ENCODE data around the gene ATP5ME. TPM values are rescaled to one million over a fixed set of nuclear protein-coding genes. Genes with fewer than 3 reads are reported as not detected.
"Not testable (repeated sequence)": the region's sequence is repeated elsewhere in the genome, so short reads cannot be mapped to it uniquely, and the experiment has no call there.

The ATP5ME gene
- total RNA-seq, 2 donors from 2014 or later: 20.2 to 37.9 TPM

DNA sequence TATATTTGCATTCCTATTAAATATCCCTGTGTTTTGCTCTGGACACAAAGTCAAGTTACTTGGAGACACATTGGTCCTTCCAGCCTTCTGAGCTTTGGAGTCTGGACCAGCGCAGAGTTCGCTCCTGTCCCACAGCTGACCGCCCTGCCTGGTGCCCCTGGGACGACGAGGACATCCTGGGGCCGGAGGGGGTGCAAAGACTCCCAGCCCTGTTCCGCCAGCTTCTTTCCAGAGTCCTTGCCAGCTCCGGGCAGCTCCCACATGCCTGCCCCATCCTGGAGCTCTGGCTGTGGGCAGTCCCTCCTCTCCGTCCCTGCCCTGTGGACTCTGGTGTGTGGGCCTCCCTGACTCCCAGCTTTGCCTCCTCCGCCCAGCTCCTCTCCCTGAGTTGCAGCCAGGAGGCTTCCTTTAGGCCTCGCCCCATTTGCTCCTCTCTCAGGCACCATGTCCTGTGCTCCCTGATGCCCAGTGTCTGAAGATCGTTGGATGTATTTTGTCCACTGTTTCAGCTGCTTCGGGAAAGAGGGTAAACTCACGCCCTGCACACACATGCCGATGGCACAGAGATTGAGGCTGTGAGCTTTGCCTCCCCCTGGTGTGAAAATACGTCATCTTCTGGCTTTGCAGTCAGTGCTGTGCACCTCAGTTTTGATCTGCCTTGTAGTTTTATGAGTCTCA is 26.6 kb upstream of the ATP5ME start:
- intact Hi-C loops (cut with DNase I): no loop called here
- ATAC-seq (no peak), DNase-seq (no peak)
- no peak overlapping the region for H3K4me3 ChIP-seq
- H3K27me3 ChIP-seq: no peaks in the 10 kb centered on the region
- 68 to 71% methylated on average over 10 to 16 of the region's 16 CpGs for WGBS, 2 donors
- H3K4me1 ChIP-seq: peaks cover 7% of the 10 kb centered on the region
- no peak for TF ChIP-seq POLR2A (IDR thresholded peaks at IDR 0.05)
- no peaks in the 10 kb centered on the region for H3K36me3 ChIP-seq (replicated peaks in 1 of 2; ENCODE audit: insufficient read depth in 1 of 2, low read depth in 2 of 2)
- no peak overlapping the region for H3K27ac ChIP-seq
- no peaks in the 10 kb centered on the region for H3K9me3 ChIP-seq

DNA sequence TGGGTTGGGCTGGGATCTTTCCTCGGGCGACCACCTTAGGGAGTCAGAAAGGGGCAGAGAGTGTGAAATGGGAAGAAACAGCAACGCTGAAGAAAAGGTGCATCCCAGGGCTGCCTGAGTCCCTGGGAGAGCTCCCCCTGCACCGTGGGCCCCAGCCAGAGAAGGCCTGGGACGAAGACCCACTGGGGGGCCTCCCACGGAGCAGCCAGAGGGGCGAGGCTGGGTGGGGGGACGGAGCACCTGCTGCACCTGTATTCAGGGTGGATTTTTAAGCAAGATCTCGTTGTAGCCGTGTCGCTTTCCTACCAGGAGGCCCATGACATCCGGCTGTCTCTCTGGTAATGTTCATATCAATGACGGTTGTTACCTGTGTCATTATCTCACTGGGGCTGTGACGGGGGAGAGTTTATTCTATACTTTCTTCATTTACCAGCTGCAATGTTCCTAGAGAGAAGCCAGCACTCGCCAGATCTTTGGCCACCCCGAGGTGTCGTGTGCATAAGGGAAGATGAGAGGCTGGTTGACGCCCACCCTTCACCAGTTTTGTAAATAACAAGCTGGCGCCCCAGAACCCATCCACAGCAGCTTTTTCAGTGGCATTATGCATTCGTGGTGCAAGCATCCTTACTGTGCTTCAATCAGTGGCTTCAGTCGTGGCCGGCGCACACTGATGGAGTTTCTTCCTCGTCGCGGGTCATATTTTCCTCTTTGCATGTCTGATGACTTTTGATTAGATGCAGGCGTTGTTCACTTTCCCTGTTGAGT is 25.9 kb upstream of the ATP5ME start:
- no peaks in the 10 kb centered on the region for H3K9me3 ChIP-seq
- no peaks in the 10 kb centered on the region for H3K27me3 ChIP-seq
- ATAC-seq (no peak), DNase-seq (no peak)
- no peaks in the 10 kb centered on the region for H3K36me3 ChIP-seq (replicated peaks in 1 of 2; ENCODE audit: insufficient read depth in 1 of 2, low read depth in 2 of 2)
- WGBS, 2 donors: 67 to 73% methylated on average over 19 to 22 of the region's 27 CpGs
- no peak overlapping the region for H3K27ac ChIP-seq
- H3K4me1 ChIP-seq: peaks cover 3% of the 10 kb centered on the region
- intact Hi-C loops (cut with DNase I): no loop called here
- H3K4me3 ChIP-seq: no peak overlapping the region
- no peak for TF ChIP-seq POLR2A (IDR thresholded peaks at IDR 0.05)
- TF ChIP-seq, protein P1, sequence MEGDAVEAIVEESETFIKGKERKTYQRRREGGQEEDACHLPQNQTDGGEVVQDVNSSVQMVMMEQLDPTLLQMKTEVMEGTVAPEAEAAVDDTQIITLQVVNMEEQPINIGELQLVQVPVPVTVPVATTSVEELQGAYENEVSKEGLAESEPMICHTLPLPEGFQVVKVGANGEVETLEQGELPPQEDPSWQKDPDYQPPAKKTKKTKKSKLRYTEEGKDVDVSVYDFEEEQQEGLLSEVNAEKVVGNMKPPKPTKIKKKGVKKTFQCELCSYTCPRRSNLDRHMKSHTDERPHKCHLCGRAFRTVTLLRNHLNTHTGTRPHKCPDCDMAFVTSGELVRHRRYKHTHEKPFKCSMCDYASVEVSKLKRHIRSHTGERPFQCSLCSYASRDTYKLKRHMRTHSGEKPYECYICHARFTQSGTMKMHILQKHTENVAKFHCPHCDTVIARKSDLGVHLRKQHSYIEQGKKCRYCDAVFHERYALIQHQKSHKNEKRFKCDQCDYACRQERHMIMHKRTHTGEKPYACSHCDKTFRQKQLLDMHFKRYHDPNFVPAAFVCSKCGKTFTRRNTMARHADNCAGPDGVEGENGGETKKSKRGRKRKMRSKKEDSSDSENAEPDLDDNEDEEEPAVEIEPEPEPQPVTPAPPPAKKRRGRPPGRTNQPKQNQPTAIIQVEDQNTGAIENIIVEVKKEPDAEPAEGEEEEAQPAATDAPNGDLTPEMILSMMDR (IDR thresholded peaks at IDR 0.05): no peak

DNA sequence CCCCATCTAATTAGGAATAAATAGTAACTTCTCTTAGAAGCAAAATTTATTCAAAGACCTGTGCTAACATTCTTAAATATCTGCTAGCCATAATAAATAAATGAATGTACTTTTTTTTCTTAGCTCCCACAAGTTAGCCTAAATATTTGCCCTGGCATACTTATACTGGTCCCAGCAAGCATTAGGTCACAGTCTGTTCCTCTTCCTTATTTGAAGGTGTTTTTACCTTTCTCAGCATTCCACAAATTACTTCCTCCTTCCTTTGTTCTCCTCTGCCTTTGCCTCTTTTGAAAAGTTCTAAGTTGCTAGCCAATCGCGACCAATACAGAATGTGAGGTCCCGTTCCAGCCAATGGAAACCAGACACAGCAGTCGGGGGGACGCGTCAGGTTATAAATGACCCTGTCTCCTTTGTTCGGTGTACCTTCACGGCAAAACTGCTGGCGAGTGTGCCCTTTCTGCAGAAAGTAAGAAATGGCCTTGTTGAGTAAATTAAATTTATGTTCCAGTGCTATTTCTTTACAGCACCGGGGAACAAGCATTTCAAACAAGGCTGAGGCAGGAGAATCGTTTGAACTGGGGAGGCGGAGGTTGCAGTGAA is 20.4 kb upstream of the ATP5ME start:
- H3K27me3 ChIP-seq; H3K9me3 ChIP-seq; intact Hi-C loops (cut with DNase I); H3K27ac ChIP-seq; ATAC-seq; H3K4me1 ChIP-seq; DNase-seq; H3K4me3 ChIP-seq; H3K36me3 ChIP-seq (replicated peaks in 1 of 2; ENCODE audit: insufficient read depth in 1 of 2, low read depth in 2 of 2): not testable (repeated sequence)
- WGBS, 2 donors: 80 to 82% methylated on average over 12 of the region's 12 CpGs

DNA sequence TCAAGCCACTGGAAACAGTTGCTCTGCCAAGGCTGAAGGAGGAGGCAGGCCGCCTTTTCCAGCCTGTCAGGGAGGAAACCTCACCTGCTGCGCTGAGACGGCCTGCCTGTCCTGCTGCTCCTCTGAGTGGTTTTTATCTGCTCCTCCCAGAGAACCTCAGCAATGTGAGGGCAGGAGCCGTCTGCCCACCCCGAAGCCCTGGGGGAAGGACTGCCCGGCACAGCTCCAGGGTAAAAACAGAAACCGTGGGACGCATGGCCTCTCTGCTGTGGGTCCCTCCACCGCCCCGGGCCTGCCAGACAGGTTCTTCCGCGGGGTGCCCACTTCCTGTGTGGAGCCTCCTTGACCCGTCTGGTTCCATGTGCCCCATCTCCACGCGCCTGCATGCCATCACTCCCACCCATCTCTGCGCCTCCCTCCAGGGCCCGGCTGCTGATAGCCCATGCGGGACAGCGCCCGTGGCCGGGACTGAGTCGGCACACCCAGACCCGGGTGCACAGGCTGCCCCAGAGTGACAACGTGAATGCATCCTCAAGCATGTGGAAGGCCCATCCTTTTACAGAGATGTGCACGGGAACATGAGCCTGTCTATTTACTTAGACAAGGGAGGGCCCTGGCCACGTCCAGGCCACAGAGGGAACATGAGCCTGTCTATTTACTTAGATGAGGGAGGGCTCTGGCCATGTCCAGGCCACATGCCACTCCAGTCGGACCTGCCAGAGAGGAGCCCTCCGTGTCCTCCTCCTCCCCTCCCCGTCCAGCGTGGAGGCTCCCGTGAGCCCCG is 18.9 kb upstream of the ATP5ME start:
- Histone ChIP-seq H3K27me3 (no peaks in the 10 kb centered on the region), H3K4me1 (peaks cover 11% of the 10 kb centered on the region), H3K36me3 (replicated peaks in 1 of 2; ENCODE audit: insufficient read depth in 1 of 2, low read depth in 2 of 2) (no peaks in the 10 kb centered on the region), H3K27ac (no peak overlapping the region), H3K9me3 (no peaks in the 10 kb centered on the region), H3K4me3 (no peak overlapping the region)
- no peak for ATAC-seq
- intact Hi-C loops (cut with DNase I): no loop called here
- WGBS, 2 donors: 61 to 71% methylated on average over 29 to 32 of the region's 32 CpGs
- TF ChIP-seq, protein P1 (IDR thresholded peaks at IDR 0.05): no peak
- no peak for TF ChIP-seq POLR2A (IDR thresholded peaks at IDR 0.05)
- DNase-seq: no peak

DNA sequence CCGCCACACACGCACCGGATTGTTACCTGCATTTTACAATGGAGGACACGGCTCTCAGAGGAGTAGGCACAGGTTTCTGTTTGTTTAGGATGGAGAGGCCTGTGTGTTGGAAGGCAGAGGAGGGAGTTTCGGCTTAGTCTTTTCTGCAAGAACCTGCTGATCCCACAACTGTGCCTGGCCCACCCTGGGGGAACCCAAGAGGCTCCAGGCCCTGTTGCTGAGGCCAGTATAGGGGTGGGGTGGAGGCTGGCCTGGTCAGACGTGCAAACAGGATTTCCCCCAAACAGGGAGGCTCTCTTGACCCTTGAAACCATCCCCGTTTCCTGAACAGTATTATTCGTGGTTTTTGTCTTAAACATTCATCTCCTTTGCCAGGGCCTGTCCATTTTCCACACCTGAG is 15.6 kb upstream of the ATP5ME start:
- 75 to 77% methylated on average over 8 of the region's 8 CpGs for WGBS, 2 donors
- Histone ChIP-seq H3K9me3 (no peaks in the 10 kb centered on the region), H3K4me3 (no peak overlapping the region), H3K27me3 (no peaks in the 10 kb centered on the region), H3K4me1 (peaks cover 27% of the 10 kb centered on the region), H3K36me3 (replicated peaks in 1 of 2; ENCODE audit: insufficient read depth in 1 of 2, low read depth in 2 of 2) (no peaks in the 10 kb centered on the region), H3K27ac (peak overlapping the region; percentile 64 to 80 (median 78))
- ATAC-seq: no peak
- intact Hi-C loops (cut with DNase I): no loop called here
- no peak for DNase-seq
- TF ChIP-seq, protein P1 (IDR thresholded peaks at IDR 0.05): no peak
- no peak for TF ChIP-seq POLR2A (IDR thresholded peaks at IDR 0.05)

Data from body of pancreas (tissue), 4 donors.